GM21360 (cell line): ENCODE results near the gene KLF5.
"Not testable (repeated sequence)": the region's sequence is repeated elsewhere in the genome, so short reads cannot be mapped to it uniquely, and the experiment has no call there.

ENCODE experiments used
- ATAC-seq: cut with Tn5 transposase; IDR thresholded peaks from one replicate; pipeline ENCODE4 v1.9.1; 2021; ENCODE audit warnings: mild to moderate bottlenecking, moderate library complexity; ENCODE audit not compliant: unreplicated experiment

Gene KLF5

GRCh38 chr13:73082895-73083294 lies 24.1 kb downstream of the KLF5 start:
- ATAC-seq, result no peak

- ATAC-seq, result no peak
Observed at GRCh38 chr13:73088332-73088935, 29.6 kb downstream of the KLF5 start.

- ATAC-seq, result no peak
Observed at GRCh38 chr13:73089213-73089612, 30.4 kb downstream of the KLF5 start.

GRCh38 chr13:73090116-73090822 lies 31.5 kb downstream of the KLF5 start:
- no peak for ATAC-seq

- no peak for ATAC-seq
Observed at GRCh38 chr13:73090823-73091187, 32.0 kb downstream of the KLF5 start.

- ATAC-seq, result no peak
Observed at GRCh38 chr13:73092829-73093228, 34.0 kb downstream of the KLF5 start.

- no peak for ATAC-seq
Observed at GRCh38 chr13:73096173-73096572, 37.4 kb downstream of the KLF5 start.

GRCh38 chr13:73096638-73097037 lies 37.8 kb downstream of the KLF5 start:
- no peak for ATAC-seq

- not testable (repeated sequence) for ATAC-seq
Observed at GRCh38 chr13:73100781-73101180, 42.0 kb downstream of the KLF5 start.

- no peak for ATAC-seq
Observed at GRCh38 chr13:73101351-73102007, 42.7 kb downstream of the KLF5 start.

- ATAC-seq, result no peak
Observed at GRCh38 chr13:73103238-73103637, 44.4 kb downstream of the KLF5 start.

- ATAC-seq, result no peak
Observed at GRCh38 chr13:73106513-73107178, 47.8 kb downstream of the KLF5 start.

GRCh38 chr13:73107481-73107880 lies 48.7 kb downstream of the KLF5 start:
- no peak for ATAC-seq

- no peak for ATAC-seq
Observed at GRCh38 chr13:73107970-73108369, 49.2 kb downstream of the KLF5 start.

GRCh38 chr13:73109288-73109899 lies 50.6 kb downstream of the KLF5 start:
- no peak for ATAC-seq

GRCh38 chr13:73109969-73110368 lies 51.2 kb downstream of the KLF5 start:
- ATAC-seq, result no peak

GRCh38 chr13:73110814-73111213 lies 52.0 kb downstream of the KLF5 start:
- ATAC-seq, result no peak

- no peak for ATAC-seq
Observed at GRCh38 chr13:73111331-73111730, 52.5 kb downstream of the KLF5 start.

- ATAC-seq, result no peak
Observed at GRCh38 chr13:73119612-73120011, 60.8 kb downstream of the KLF5 start.
